Glomerular endothelial cell (primary cell): ENCODE data around the gene GALNT13. TPM values are rescaled to one million over a fixed set of nuclear protein-coding genes. Genes with fewer than 3 reads are reported as not detected.

ENCODE experiments used
- DNase-seq: peaks from one replicate; pipeline ENCODE4 v3.0.0-alpha.2; 2011; ENCODE audit warnings: low read depth, low spot score; ENCODE audit errors: extremely low read depth
- total RNA-seq: library from RNA; depleted of rRNA; stranded (reverse); fragments of >200 nt; gene quantifications from 2 replicates; pipeline ENCODE4 v1.2.3, GENCODE V29; 2015

The GALNT13 gene
- total RNA-seq, 1 donor from 2014 or later: 0.35 TPM

DNA sequence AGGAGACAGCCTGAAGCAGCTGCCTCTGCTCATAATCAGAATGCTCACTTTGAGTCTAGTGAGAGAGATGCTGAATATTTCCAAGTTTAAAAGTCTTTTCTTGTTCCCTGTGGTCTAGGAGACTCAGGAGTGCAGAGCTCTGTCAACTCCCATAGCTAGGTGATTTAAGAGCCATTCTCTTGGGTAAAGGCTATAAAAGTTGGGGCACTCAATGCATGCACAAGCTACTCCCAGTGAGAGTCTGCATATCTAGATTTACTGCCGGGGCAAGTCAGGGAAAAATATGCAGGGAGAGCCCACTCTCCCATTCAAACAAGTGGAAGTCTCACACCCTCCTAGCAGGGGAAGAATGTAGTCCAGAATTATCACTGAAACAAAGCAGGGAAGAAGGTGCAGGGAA, 418.1 kb downstream of the GALNT13 start:
- DNase-seq: no peak

GRCh38 chr2:154291511-154291910, 419.8 kb downstream of the GALNT13 start:
- no peak for DNase-seq

GRCh38 chr2:154291927-154292326, 420.2 kb downstream of the GALNT13 start:
- DNase-seq: no peak

DNA sequence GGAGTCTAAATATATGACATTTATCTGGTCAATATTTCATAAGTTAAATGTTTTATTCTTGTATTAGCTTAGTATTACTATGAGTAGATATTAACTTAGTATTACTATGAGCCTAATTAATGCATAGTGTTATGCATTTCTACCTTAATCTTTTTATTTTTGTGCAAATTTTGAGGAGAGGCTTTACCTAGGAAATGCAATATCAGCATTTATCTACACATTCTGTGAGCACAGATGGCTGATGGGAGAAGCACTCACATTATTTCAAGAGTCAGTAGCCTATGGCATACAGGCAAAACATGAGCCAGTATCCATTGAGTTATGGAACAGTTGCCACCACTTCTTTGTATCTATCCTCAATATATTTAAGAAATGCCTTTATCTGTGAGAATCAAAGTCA, 422.1 kb downstream of the GALNT13 start:
- DNase-seq: no peak

DNA sequence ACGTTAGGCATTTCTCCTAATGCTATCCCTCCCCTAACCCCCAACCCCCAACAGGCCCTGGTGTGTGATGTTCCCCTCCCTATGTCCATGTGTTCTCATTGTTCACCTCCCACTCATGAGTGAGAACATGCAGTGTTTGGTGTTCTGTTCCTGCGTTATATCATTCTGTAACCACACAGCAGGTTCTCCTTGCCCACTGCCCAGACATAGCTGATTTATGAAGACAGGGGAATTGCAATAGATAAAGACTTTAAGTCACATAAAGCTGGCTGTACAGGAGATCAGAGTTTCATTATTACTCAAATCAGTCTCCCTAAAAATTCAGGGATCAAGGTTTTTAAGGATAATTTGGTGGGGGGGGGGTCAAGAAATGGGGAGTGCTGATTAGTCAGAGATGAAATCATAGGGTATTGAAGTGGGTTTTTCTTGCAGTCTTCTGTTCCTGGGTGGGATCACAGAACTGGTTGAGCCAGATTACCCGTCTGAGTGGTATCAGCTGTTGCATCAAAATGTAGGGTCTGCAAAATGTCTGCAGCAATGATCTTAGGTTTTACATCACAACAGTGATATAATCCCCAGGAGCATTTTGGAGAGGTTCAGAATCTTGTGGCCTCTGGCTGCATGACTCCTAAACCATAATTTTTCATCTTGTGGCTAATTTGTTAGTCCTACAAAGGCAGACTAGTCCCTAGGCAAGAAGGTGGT, 434.7 kb downstream of the GALNT13 start:
- DNase-seq: no peak

GRCh38 chr2:154307007-154307406, 435.3 kb downstream of the GALNT13 start:
- no peak for DNase-seq

DNA sequence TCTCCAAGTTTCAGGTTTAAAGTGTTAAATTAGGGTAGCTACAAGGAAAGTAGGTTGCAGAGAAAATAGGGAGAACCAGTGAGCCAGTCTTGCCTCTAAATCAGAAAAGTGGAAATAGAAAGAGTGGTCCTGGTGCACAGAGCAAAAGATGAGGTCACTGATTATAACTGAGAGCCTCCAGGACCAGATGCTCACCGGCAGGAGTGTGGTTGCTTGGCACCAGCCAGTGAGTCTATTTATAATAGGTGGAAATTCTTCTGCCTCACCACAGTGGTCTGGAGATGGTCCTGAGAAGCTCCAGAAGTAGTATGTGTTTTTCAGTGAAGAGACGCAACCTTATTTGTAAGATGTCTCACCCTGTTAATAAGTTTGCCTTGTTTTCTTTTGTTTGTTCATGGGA, 452.9 kb downstream of the GALNT13 start:
- DNase-seq: no peak

DNA sequence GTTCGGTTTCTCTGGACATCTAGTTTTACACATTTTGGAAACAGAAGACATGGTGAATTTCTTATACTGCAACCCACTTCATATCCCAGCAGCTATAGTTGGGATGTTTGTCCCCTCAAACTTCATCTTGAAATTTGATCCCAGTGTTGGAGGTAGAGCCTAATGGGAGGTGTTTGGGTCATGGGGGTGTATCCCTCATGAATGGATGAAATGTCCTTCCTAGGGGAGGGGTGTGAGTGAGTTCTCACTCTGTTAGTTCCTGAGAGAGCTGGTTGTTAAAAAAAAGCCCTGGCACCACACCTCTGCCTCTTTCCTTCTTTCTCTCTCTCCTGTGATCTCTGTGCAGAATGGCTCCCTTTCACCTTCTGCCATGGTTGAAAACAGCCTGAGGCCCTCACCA, 457.8 kb downstream of the GALNT13 start:
- no peak for DNase-seq

GRCh38 chr2:154331784-154332183, 460.1 kb downstream of the GALNT13 start:
- DNase-seq: no peak

- DNase-seq: no peak
Observed at GRCh38 chr2:154336201-154336600, 464.5 kb downstream of the GALNT13 start.

- no peak for DNase-seq
Observed at GRCh38 chr2:154338352-154338967, 466.7 kb downstream of the GALNT13 start.

DNA sequence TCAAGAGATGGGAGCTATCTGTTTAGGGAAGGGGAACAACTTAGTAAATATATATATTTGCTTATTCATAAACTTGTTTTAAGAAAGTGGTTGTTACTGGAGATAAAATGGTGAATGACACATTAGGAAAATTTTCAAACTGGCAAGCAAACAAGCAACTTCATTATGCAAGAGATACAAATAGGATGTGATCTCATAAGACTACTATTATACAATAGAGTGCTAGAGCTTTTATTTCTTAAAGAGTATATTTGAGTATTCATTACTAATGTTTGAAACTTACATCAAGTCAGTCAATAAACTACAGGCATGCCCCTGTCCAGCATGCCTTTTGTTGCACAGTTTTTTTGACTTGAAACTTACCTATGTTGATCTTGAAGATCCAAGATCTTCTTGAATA, 471.6 kb downstream of the GALNT13 start:
- DNase-seq: no peak

DNA sequence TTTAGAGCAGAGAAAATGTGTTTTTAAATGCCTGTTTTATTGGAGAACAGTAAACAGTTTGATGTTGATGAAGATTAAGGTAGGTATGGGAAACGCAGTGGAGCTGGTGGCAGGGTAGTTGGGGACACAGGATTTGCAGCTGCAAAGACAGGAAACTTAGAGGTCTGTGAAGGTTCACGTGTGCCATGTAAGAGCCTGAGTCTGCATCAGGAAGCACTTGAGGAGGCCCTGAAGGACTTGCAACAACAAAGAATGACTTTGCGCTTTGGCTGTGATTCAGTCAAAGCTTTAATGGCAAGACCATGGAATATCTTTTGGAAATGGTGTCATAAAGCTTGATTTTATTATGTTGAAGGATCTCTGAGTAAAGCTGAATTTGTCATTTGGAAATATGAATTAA, 479.2 kb downstream of the GALNT13 start:
- no peak for DNase-seq

- no peak for DNase-seq
Observed at GRCh38 chr2:154361276-154361675, 489.6 kb downstream of the GALNT13 start.

DNA sequence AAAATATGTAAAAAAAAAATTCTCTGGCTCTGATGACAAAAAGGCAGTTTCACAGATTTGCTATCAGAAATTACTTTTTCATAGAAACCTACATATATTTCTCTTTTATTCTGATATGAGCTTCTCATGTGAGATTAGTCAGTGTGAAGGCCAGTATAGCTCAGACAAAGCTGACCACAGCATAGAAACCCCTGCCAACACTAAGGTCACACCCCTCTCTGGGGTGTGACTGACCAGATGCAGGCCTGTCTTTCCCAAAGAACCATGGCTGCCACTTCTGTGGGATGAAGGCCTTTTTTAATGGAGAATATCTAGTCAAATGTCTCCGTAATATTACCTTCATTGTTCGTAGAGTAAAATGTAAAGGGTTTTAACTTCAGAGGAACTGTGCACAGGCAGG, 496.4 kb downstream of the GALNT13 start:
- no peak for DNase-seq

DNA sequence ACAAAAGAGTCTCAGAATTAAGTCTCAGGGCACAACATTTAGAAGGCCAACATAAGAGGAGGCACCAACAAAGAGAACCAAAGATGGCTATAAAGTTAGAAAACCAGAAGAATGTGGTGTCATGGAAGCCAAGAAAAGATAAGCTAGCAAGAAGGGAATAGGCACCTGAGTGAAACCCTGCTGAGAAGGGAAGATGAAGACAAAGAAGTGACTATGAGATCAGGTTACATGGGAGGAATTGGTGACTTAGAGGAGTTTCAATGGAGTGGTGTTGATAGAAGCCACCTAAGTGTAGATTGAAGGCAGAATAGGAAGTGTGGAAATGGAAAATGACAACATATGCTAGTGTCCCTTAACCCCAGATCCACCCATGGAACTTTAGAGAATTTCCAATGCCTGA, 499.2 kb downstream of the GALNT13 start:
- DNase-seq: no peak

- DNase-seq: no peak
Observed at GRCh38 chr2:154374416-154374815, 502.7 kb downstream of the GALNT13 start.

- DNase-seq: peak; percentile 34
Observed at GRCh38 chr2:154375579-154375931, 503.8 kb downstream of the GALNT13 start.

- DNase-seq: no peak
Observed at GRCh38 chr2:154381931-154382794, 510.4 kb downstream of the GALNT13 start.

GRCh38 chr2:154386186-154386585, 514.5 kb downstream of the GALNT13 start:
- no peak for DNase-seq

GRCh38 chr2:154391051-154391450, 519.3 kb downstream of the GALNT13 start:
- DNase-seq: no peak

GRCh38 chr2:154392256-154392655, 520.5 kb downstream of the GALNT13 start:
- no peak for DNase-seq
